GM12878 (cell line): ENCODE results near the gene HAUS7. TPM values are rescaled to one million over a fixed set of nuclear protein-coding genes. Genes with fewer than 3 reads are reported as not detected.

ENCODE experiments used
- ATAC-seq: fragments of 200-7000 bp; cut with Tn5 transposase; 3 replicates; pipeline ENCODE4 v1.9.1; 2020; ENCODE audit warnings: mild to moderate bottlenecking, moderate library complexity
- BruUV-seq: library from RNA; stranded (reverse); fragments of 400-500 nt; replicated peaks from 2 replicates; lab custom pipeline; 2021; lab: Mats Ljungman, UMichigan
- CTCF ChIA-PET: fragments of 300-600 bp; sonication (Branson Sonifier 250); formaldehyde crosslinking; extraction: SDS; loops from one replicate; lab custom pipeline; 2021; ENCODE audit warnings: inconsistent platforms; lab: Yijun Ruan, JAX
- POLR2A ChIA-PET: fragments of 350-600 bp; formaldehyde crosslinking; extraction: SDS; loops from one replicate; lab custom pipeline; 2021; ENCODE audit warnings: inconsistent platforms; lab: Charles Lee
- RAD21 ChIA-PET: fragments of 300-600 bp; sonication (Branson Sonifier 250); formaldehyde crosslinking; loops from one replicate; lab custom pipeline; 2023; ENCODE audit warnings: antibody characterized with exemption; ENCODE audit not compliant: unreplicated experiment; lab: Charles Lee
- SMC1A ChIA-PET: fragments of 300-600 bp; sonication (Branson Sonifier 250); formaldehyde crosslinking; loops from one replicate; lab custom pipeline; 2023; ENCODE audit not compliant: unreplicated experiment, uncharacterized antibody; lab: Charles Lee
- DNase-seq: peaks from one replicate; pipeline ENCODE4 v3.0.0-alpha.2; 2011; ENCODE audit warnings: low read depth, low spot score
- FAIRE-seq: peaks from 3 replicates; lab custom pipeline; 2011; peaks lifted over from hg19 to GRCh38; lab: Jason Lieb, UNC
- H2AFZ ChIP-seq: 2 replicates; pipeline ENCODE4 v1.6.0; 2011; ENCODE audit warnings: low read depth, low read length, control low read depth; ENCODE audit not compliant: control insufficient read depth
- H3K27ac ChIP-seq: 2 replicates; pipeline ENCODE4 v1.5.1; 2011; ENCODE audit warnings: control low read depth; ENCODE audit not compliant: control insufficient read depth, insufficient read depth
- H3K27me3 ChIP-seq, 2 experiments: replicated peaks in 1 of 2; 2 replicates each; pipeline versions ENCODE4 v1.6.0 to v1.6.1; 2011; ENCODE audit warnings: low read length in 1 of 2; ENCODE audit not compliant: control insufficient read depth in 2 of 2, insufficient read depth in 2 of 2
- H3K36me3 ChIP-seq, 2 experiments: 2 replicates each; pipeline ENCODE4 v1.5.1; 2011; ENCODE audit warnings: low read length in 1 of 2; ENCODE audit not compliant: control insufficient read depth in 2 of 2, insufficient read depth in 2 of 2
- H3K4me1 ChIP-seq: 2 replicates; pipeline ENCODE4 v1.6.1; 2011; ENCODE audit warnings: mild to moderate bottlenecking, low read length, moderate library complexity, mixed read lengths; ENCODE audit not compliant: control insufficient read depth, insufficient read depth
- H3K4me2 ChIP-seq: 2 replicates; pipeline ENCODE4 v1.6.0; 2011; ENCODE audit warnings: control low read depth; ENCODE audit not compliant: control insufficient read depth, insufficient read depth
- H3K4me3 ChIP-seq: fragments of 200-600 bp; sonication (generic); 2 replicates; pipeline ENCODE4 v1.5.1; 2016
- H3K79me2 ChIP-seq: 2 replicates; pipeline ENCODE4 v1.6.0; 2011; ENCODE audit warnings: low read length; ENCODE audit not compliant: control insufficient read depth, insufficient read depth
- H3K9ac ChIP-seq: 2 replicates; pipeline ENCODE4 v1.8.0; 2011; ENCODE audit warnings: low read length, control low read depth, mixed read lengths; ENCODE audit not compliant: control insufficient read depth, insufficient read depth
- H3K9me3 ChIP-seq: replicated peaks from 3 replicates; pipeline ENCODE4 v1.5.1; 2011; ENCODE audit warnings: mild to moderate bottlenecking, low read length; ENCODE audit not compliant: control insufficient read depth, insufficient read depth
- H4K20me1 ChIP-seq: 2 replicates; pipeline ENCODE4 v1.6.0; 2011; ENCODE audit not compliant: control insufficient read depth, insufficient read depth
- CREM ChIP-seq: IDR thresholded peaks from 2 replicates; pipeline ENCODE4 v1.6.1; 2014; ENCODE audit warnings: antibody characterized with exemption, low read depth
- ETV6 ChIP-seq, 2 experiments: fragments of 450-650 bp in 1 of 2; IDR thresholded peaks in 1 of 2; conservative IDR thresholded peaks in 1 of 2; 2 replicates each; pipeline ENCODE4 v1.6.1; 2014; ENCODE audit warnings: antibody characterized with exemption in 1 of 2, borderline replicate concordance in 1 of 2, low read depth in 1 of 2, mild to moderate bottlenecking in 1 of 2, moderate library complexity in 1 of 2
- MYB ChIP-seq: fragments of 150-350 bp; IDR thresholded peaks from 2 replicates; pipeline ENCODE4 v1.6.1; 2014; ENCODE audit warnings: mild to moderate bottlenecking, low read depth, low read length, borderline replicate concordance
- NFYA ChIP-seq: IDR thresholded peaks from 2 replicates; pipeline ENCODE4 v1.6.1; 2011; ENCODE audit warnings: low read depth, mild to moderate bottlenecking, low read length, improper control_type of control experiment, borderline replicate concordance
- RUNX3 ChIP-seq: IDR thresholded peaks from 2 replicates; pipeline ENCODE4 v1.6.1; 2012; ENCODE audit warnings: low read length, inconsistent platforms
- SIN3A ChIP-seq: IDR thresholded peaks from 2 replicates; pipeline ENCODE4 v1.6.1; 2012; ENCODE audit warnings: low read depth, low read length, improper control_type of control experiment
- SMAD5 ChIP-seq: IDR thresholded peaks from 2 replicates; pipeline ENCODE4 v1.6.1; 2016; ENCODE audit warnings: antibody characterized with exemption, low read depth
- WRNIP1 ChIP-seq: IDR thresholded peaks from 2 replicates; pipeline ENCODE4 v1.6.1; 2011; ENCODE audit warnings: low read depth, low read length, improper control_type of control experiment, borderline replicate concordance
- ZNF24 ChIP-seq: fragments of 450-650 bp; IDR thresholded peaks from 2 replicates; pipeline ENCODE4 v1.6.1; 2017; ENCODE audit warnings: antibody characterized with exemption, mild to moderate bottlenecking
- ZZZ3 ChIP-seq: IDR thresholded peaks from 2 replicates; pipeline ENCODE4 v1.6.1; 2011; ENCODE audit warnings: low read depth; ENCODE audit not compliant: control insufficient read depth, insufficient read length
- WGBS: methylation state at CpG from one replicate; pipeline ENCODE4 v1.1.6; 2016; ENCODE audit warnings: low lambda C conversion rate; ENCODE audit not compliant: insufficient replicate concordance, insufficient coverage; ENCODE audit errors: missing lambda C conversion rate; 5-methylcytosine and 5-hydroxymethylcytosine counted together
- in situ Hi-C: fragments of 300-500 bp; cut with MboI; formaldehyde crosslinking; loops from 9 replicates; pipeline ENCODE4 v1.14.3; 2018; ENCODE audit warnings: mixed read lengths
- intact Hi-C: fragments of 100-400 bp; cut with micrococcal nuclease; formaldehyde crosslinking; loops from one replicate; pipeline ENCODE4 v1.14.2; 2022; ENCODE audit not compliant: unreplicated experiment
- polyA plus RNA-seq, 11 experiments: library from polyadenylated mRNA; depleted of rRNA in 4 of 11; unstranded in 6 of 11; stranded (reverse) in 5 of 11; fragments of >200 nt; fragmentation: Nextera tagmentation in 4 of 11; fragmentation: Illumina TruSeq in 1 of 11; extraction: Ambion mirVana in 4 of 11; extraction: Trizol in 1 of 11; gene quantifications; 1 replicate in 1 of 11; 2 replicates in 10 of 11; pipeline versions ENCODE4 v1.2.1 to v1.2.3, GENCODE V29; 2011 to 2016; ENCODE audit warnings: inconsistent platforms in 2 of 11, missing spikeins in 2 of 11, low read depth in 1 of 11
- total RNA-seq, 4 experiments: library from RNA; depleted of rRNA in 3 of 4; stranded (reverse); fragments of >200 nt in 3 of 4; fragmentation: Illumina TruSeq in 1 of 4; extraction: Trizol in 1 of 4; gene quantifications; 2 replicates each; pipeline versions ENCODE4 v1.2.1 to v1.2.3, GENCODE V29; 2013 to 2021
- TF ChIP-seq, protein P1 (sequence below): fragments of 450-650 bp; conservative IDR thresholded peaks from 2 replicates; pipeline ENCODE4 v1.6.1; 2017; ENCODE audit warnings: mild to moderate bottlenecking, moderate library complexity

The HAUS7 gene
- total and polyA plus RNA-seq, 10 of the 15 experiments (the other 5 are each of a cell fraction or from before 2014, with no cell fraction given) = 6.7 to 63.3 (median 24.1) TPM

DNA sequence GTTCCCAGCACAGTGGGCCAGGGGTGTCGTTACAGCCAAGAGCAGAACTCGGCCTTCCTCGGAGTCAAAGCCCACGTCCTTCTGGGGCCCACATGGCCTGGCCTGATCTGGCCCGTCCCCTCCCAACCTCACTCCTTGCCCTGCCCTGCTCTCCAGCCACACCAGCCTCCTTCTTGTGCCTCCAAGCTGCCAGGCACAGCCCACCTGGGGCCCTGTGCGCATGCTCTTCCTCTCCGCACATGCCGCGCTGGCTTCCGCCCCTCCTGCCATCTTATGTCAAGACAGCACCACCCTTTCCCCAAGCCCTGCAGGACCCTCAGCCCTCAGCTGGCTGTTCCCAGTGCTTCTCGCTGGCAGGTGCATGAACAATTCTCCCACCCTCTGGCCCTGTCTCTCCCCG, 6.8 kb downstream of the HAUS7 start:
- H3K27ac ChIP-seq = no peak overlapping the region
- H3K9me3 ChIP-seq = no peaks in the 10 kb centered on the region
- no peaks in the 10 kb centered on the region for H3K36me3 ChIP-seq
- H3K9ac ChIP-seq = no peak overlapping the region
- no peak overlapping the region for H3K4me2 ChIP-seq
- WGBS = 80% methylated on average over 12 of the region's 12 CpGs
- POLR2A ChIA-PET = no interaction called here
- SMC1A ChIA-PET = no interaction called here
- no peak for ATAC-seq
- no peak for DNase-seq
- in situ Hi-C loops = no loop called here
- no peak for TF ChIP-seq WRNIP1
- TF ChIP-seq, protein P1, sequence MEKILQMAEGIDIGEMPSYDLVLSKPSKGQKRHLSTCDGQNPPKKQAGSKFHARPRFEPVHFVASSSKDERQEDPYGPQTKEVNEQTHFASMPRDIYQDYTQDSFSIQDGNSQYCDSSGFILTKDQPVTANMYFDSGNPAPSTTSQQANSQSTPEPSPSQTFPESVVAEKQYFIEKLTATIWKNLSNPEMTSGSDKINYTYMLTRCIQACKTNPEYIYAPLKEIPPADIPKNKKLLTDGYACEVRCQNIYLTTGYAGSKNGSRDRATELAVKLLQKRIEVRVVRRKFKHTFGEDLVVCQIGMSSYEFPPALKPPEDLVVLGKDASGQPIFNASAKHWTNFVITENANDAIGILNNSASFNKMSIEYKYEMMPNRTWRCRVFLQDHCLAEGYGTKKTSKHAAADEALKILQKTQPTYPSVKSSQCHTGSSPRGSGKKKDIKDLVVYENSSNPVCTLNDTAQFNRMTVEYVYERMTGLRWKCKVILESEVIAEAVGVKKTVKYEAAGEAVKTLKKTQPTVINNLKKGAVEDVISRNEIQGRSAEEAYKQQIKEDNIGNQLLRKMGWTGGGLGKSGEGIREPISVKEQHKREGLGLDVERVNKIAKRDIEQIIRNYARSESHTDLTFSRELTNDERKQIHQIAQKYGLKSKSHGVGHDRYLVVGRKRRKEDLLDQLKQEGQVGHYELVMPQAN = no peak
- TF ChIP-seq, all 136 proteins: peak for 0
- Histone ChIP-seq H3K4me1 (no peaks in the 10 kb centered on the region), H3K4me3 (no peak overlapping the region), H4K20me1 (no peaks in the 10 kb centered on the region), H3K27me3 (no peaks in the 10 kb centered on the region), H2AFZ (no peak overlapping the region), H3K79me2 (no peaks in the 10 kb centered on the region)
- CTCF ChIA-PET = no interaction called here
- RAD21 ChIA-PET = no interaction called here
- intact Hi-C loops = no loop called here
- no TSS peak for BruUV-seq
- FAIRE-seq = no peak

- SMC1A ChIA-PET = no interaction called here
- DNase-seq (no peak), ATAC-seq (no peak), FAIRE-seq (no peak)
- Histone ChIP-seq H3K4me3 (no peak overlapping the region), H3K27me3 (no peaks in the 10 kb centered on the region), H4K20me1 (no peaks in the 10 kb centered on the region), H3K4me1 (no peaks in the 10 kb centered on the region), H3K9me3 (no peaks in the 10 kb centered on the region), H3K36me3 (no peaks in the 10 kb centered on the region), H3K79me2 (no peaks in the 10 kb centered on the region), H2AFZ (no peak overlapping the region), H3K4me2 (no peak overlapping the region), H3K9ac (no peak overlapping the region), H3K27ac (no peak overlapping the region)
- POLR2A ChIA-PET = no interaction called here
- RAD21 ChIA-PET = no interaction called here
- no TSS peak for BruUV-seq
- in situ Hi-C loops (no loop called here), intact Hi-C loops (no loop called here)
- no peak for TF ChIP-seq CREM
- TF ChIP-seq RUNX3 = no peak
- no peak for TF ChIP-seq SMAD5
- no peak for TF ChIP-seq SIN3A
- TF ChIP-seq MYB = no peak
- no peak for TF ChIP-seq ZNF24
- no peak for TF ChIP-seq ETV6 (conservative IDR thresholded peaks at IDR 0.05 in 1 of 2, IDR thresholded peaks at IDR 0.05 in 1 of 2; ENCODE audit: borderline replicate concordance in 1 of 2, low read depth in 1 of 2)
- no peak for TF ChIP-seq ZZZ3
- TF ChIP-seq NFYA = no peak
- CTCF ChIA-PET = no interaction called here
- WGBS = 47% methylated on average over 6 of the region's 6 CpGs
Observed at GRCh38 chrX:153463031-153463430, 7.3 kb downstream of the HAUS7 start.
